ENCODE results near the gene COL4A1.

DNA sequence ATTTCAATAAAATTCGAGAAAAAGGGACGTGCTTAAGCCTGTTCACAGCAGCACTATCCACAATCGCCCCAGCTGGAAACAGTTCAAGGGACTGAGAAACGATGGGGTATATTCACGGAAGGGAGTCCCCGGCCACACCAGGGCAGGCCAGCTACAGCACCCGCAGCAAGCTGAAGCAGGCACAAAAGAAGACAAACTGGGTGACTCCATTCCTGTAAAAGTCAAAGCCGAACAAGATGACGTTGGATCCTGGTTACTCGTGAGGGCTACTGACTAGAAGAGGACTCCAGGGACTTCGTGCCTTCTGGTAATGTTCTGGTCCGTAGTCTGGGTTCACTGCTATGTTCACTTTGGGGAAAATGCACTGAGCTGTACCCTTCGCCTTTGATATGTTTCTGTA, 57.6 kb downstream of the COL4A1 start:
- TF ChIP-seq ISL2 (CRISPR knock-in tag; IDR thresholded peaks at IDR 0.05) (no peak), POLR2A (IDR thresholded peaks at IDR 0.05; ENCODE audit: insufficient read depth in 1 of 2, low read depth in 2 of 2, low read length in 2 of 2) (no peak), U2AF2 (IDR thresholded peaks at IDR 0.05; ENCODE audit: low read depth, low read length) (no peak), JUND (CRISPR knock-in tag; IDR thresholded peaks at IDR 0.05) (no peak), TARDBP (CRISPR knock-in tag; IDR thresholded peaks at IDR 0.05) (no peak), RARG (CRISPR knock-in tag; IDR thresholded peaks at IDR 0.05; ENCODE audit: low read depth) (no peak), ZSCAN21 (CRISPR knock-in tag; IDR thresholded peaks at IDR 0.05; ENCODE audit: borderline replicate concordance) (no peak), FOSL2 (CRISPR knock-in tag; IDR thresholded peaks at IDR 0.05) (no peak), NR2C2 (CRISPR knock-in tag; IDR thresholded peaks at IDR 0.05; ENCODE audit: borderline replicate concordance) (no peak)
- TF ChIP-seq, protein P1, sequence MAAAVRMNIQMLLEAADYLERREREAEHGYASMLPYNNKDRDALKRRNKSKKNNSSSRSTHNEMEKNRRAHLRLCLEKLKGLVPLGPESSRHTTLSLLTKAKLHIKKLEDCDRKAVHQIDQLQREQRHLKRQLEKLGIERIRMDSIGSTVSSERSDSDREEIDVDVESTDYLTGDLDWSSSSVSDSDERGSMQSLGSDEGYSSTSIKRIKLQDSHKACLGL (CRISPR knock-in tag; IDR thresholded peaks at IDR 0.05), result no peak
